ENCODE results near the gene COL28A1. TPM values are rescaled to one million over a fixed set of nuclear protein-coding genes. Genes with fewer than 3 reads are reported as not detected.

Gene COL28A1
- total RNA-seq, 1 experiment from 2014 or later = 0.81 TPM

- peaks cover 8% of the 10 kb centered on the region for H3K36me3 Mint-ChIP-seq
- no peak overlapping the region for H3K27ac Mint-ChIP-seq
- TF ChIP-seq EMX1 (CRISPR knock-in tag; IDR thresholded peaks at IDR 0.05) = no peak
- TF ChIP-seq AR (CRISPR knock-in tag; IDR thresholded peaks at IDR 0.05) = no peak
- no peak for TF ChIP-seq NR3C1 (CRISPR knock-in tag; conservative IDR thresholded peaks at IDR 0.05; ENCODE audit: low read depth)
- TF ChIP-seq ZBTB43 (CRISPR knock-in tag; IDR thresholded peaks at IDR 0.05) = no peak
- TF ChIP-seq E2F4 (CRISPR knock-in tag; IDR thresholded peaks at IDR 0.05; ENCODE audit: borderline replicate concordance, low read depth) = no peak
- TF ChIP-seq ZNF512 (CRISPR knock-in tag; IDR thresholded peaks at IDR 0.05; ENCODE audit: borderline replicate concordance) = no peak
- no peak for TF ChIP-seq USF1 (CRISPR knock-in tag; IDR thresholded peaks at IDR 0.05)
- no peak for TF ChIP-seq NFYB (CRISPR knock-in tag; conservative IDR thresholded peaks at IDR 0.05; ENCODE audit: low read depth)
- TF ChIP-seq ZNF423 (CRISPR knock-in tag; IDR thresholded peaks at IDR 0.05) = no peak
- no peak for TF ChIP-seq NR2C2 (CRISPR knock-in tag; IDR thresholded peaks at IDR 0.05)
- no peak for TF ChIP-seq CREB1 (CRISPR knock-in tag; IDR thresholded peaks at IDR 0.05)
- TF ChIP-seq KAT7 (CRISPR knock-in tag; IDR thresholded peaks at IDR 0.05; ENCODE audit: borderline replicate concordance) = no peak
- TF ChIP-seq TCF7 (CRISPR knock-in tag; IDR thresholded peaks at IDR 0.05; ENCODE audit: low read depth) = no peak
- ATAC-seq (no peak), DNase-seq (ENCODE audit: low spot score) (no peak)
- peaks cover 8% of the 10 kb centered on the region for H3K9me3 Mint-ChIP-seq
- H3K4me3 Mint-ChIP-seq = no peak overlapping the region
- ChIA-PET POLR2A (no interaction called here), CTCF (no interaction called here)
- no peaks in the 10 kb centered on the region for H3K27me3 Mint-ChIP-seq (ENCODE audit: low read depth)
- H3K4me1 Mint-ChIP-seq = peaks cover 18% of the 10 kb centered on the region
Observed at GRCh38 chr7:7369134-7369533, 166.5 kb downstream of the COL28A1 start.

- Mint-ChIP-seq H3K9me3 (peaks cover 30% of the 10 kb centered on the region), H3K4me3 (no peak overlapping the region), H3K36me3 (peaks cover 27% of the 10 kb centered on the region), H3K4me1 (peaks cover 62% of the 10 kb centered on the region), H3K27ac (peak overlapping the region; percentile 91), H3K27me3 (ENCODE audit: low read depth) (no peaks in the 10 kb centered on the region)
- ChIA-PET CTCF (interaction anchor here (0.6 to 1.0 kb wide), 2 partner anchors 941 to 1110 kb away, joined by 3 read pairs; no protein-coding TSS in a partner anchor), POLR2A (interaction anchor here (1.3 kb wide), 1 partner anchor 144 kb away, joined by 3 read pairs; no protein-coding TSS in a partner anchor)
- ATAC-seq (no peak), DNase-seq (ENCODE audit: low spot score) (no peak)
- TF ChIP-seq ETV6 (CRISPR knock-in tag; IDR thresholded peaks at IDR 0.05) (no peak), TP53 (CRISPR knock-in tag; IDR thresholded peaks at IDR 0.05) (no peak), ZNF396 (CRISPR knock-in tag; IDR thresholded peaks at IDR 0.05; ENCODE audit: borderline replicate concordance) (no peak), E2F5 (CRISPR knock-in tag; IDR thresholded peaks at IDR 0.05) (no peak), NR1H2 (CRISPR knock-in tag; IDR thresholded peaks at IDR 0.05) (no peak), AR (CRISPR knock-in tag; IDR thresholded peaks at IDR 0.05) (no peak), AFF4 (CRISPR knock-in tag; IDR thresholded peaks at IDR 0.05; ENCODE audit: borderline replicate concordance) (no peak), KAT7 (CRISPR knock-in tag; IDR thresholded peaks at IDR 0.05; ENCODE audit: borderline replicate concordance) (no peak)
Observed at GRCh38 chr7:7354674-7355073, 181.0 kb downstream of the COL28A1 start.
